HepG2 (cell line): ENCODE measurements around the gene DUSP5.

Experiments
- DNMT1 ChIP-seq: sonication (generic); formaldehyde crosslinking; IDR thresholded peaks from 2 replicates; pipeline ENCODE4 v1.5.1; 2020; ENCODE audit warnings: mild to moderate bottlenecking, missing genetic modification reagents
- GTF2F1 ChIP-seq: fragments of 150-350 bp; IDR thresholded peaks from 2 replicates; pipeline ENCODE4 v1.6.1; 2014; ENCODE audit warnings: low read length
- HOXA7 ChIP-seq: sonication (generic); formaldehyde crosslinking; IDR thresholded peaks from 2 replicates; pipeline ENCODE4 v1.8.1; 2022; ENCODE audit warnings: mild to moderate bottlenecking, missing genetic modification reagents, moderate library complexity
- POLR2A ChIP-seq, 2 experiments: IDR thresholded peaks; 2 replicates each; pipeline ENCODE4 v1.6.1; 2011; ENCODE audit warnings: low read depth in 2 of 2, low read length in 2 of 2, mild to moderate bottlenecking in 1 of 2, moderate library complexity in 1 of 2; ENCODE audit not compliant: insufficient read depth in 1 of 2
- POLR2AphosphoS5 ChIP-seq: IDR thresholded peaks from 2 replicates; pipeline ENCODE4 v1.6.1; 2012; ENCODE audit warnings: low read depth, low read length
- YEATS2 ChIP-seq: sonication (generic); formaldehyde crosslinking; IDR thresholded peaks from 2 replicates; pipeline ENCODE4 v1.4.0; 2020; ENCODE audit warnings: missing genetic modification reagents, borderline replicate concordance
- YY1 ChIP-seq: IDR thresholded peaks from 2 replicates; pipeline ENCODE4 v1.6.1; 2011; ENCODE audit warnings: low read length, low read depth, moderate library complexity, mild to moderate bottlenecking; ENCODE audit not compliant: insufficient read depth, insufficient replicate concordance
- ZFP82 ChIP-seq: sonication (generic); formaldehyde crosslinking; IDR thresholded peaks from 2 replicates; pipeline ENCODE4 v1.5.1; 2020; ENCODE audit warnings: mild to moderate bottlenecking, missing genetic modification reagents, borderline replicate concordance
- ZNF747 ChIP-seq: sonication (generic); formaldehyde crosslinking; IDR thresholded peaks from 2 replicates; pipeline ENCODE4 v1.8.1; 2023; ENCODE audit warnings: missing genetic modification reagents, mild to moderate bottlenecking, borderline replicate concordance
- TF ChIP-seq, protein P1 (sequence below): sonication (generic); formaldehyde crosslinking; IDR thresholded peaks from 2 replicates; pipeline ENCODE4 v1.4.0; 2020; ENCODE audit warnings: mild to moderate bottlenecking, missing genetic modification reagents

GRCh38 chr10:110508159-110508788 is 10.6 kb downstream of the DUSP5 start:
- no peak for TF ChIP-seq YY1
- no peak for TF ChIP-seq DNMT1
- TF ChIP-seq ZFP82 (CRISPR knock-in tag) = no peak
- TF ChIP-seq HOXA7 (CRISPR knock-in tag) = no peak
- no peak for TF ChIP-seq POLR2AphosphoS5
- no peak for TF ChIP-seq GTF2F1
- TF ChIP-seq POLR2A (IDR thresholded peaks at IDR 0.05; ENCODE audit: insufficient read depth in 1 of 2, low read depth in 2 of 2, low read length in 2 of 2) = no peak
- TF ChIP-seq YEATS2 (CRISPR knock-in tag) = no peak
- TF ChIP-seq ZNF747 (CRISPR knock-in tag) = no peak
- TF ChIP-seq, protein P1, sequence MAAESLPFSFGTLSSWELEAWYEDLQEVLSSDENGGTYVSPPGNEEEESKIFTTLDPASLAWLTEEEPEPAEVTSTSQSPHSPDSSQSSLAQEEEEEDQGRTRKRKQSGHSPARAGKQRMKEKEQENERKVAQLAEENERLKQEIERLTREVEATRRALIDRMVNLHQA = no peak
